GM06990 (cell line): ENCODE results near the gene ABCA1.

Source experiments
- DNase-seq: peaks from one replicate; pipeline ENCODE4 v3.0.0-alpha.2; 2011; ENCODE audit not compliant: insufficient read length; ENCODE audit errors: extremely low read depth
- H3K27me3 ChIP-seq: replicated peaks from 2 replicates; pipeline ENCODE4 v1.6.0; 2011; ENCODE audit warnings: low read length; ENCODE audit not compliant: control insufficient read depth, insufficient read depth
- H3K36me3 ChIP-seq: 2 replicates; pipeline ENCODE4 v1.5.1; 2011; ENCODE audit warnings: low read length; ENCODE audit not compliant: control insufficient read depth, insufficient read depth
- H3K4me3 ChIP-seq: replicated peaks from 2 replicates; pipeline ENCODE4 v1.5.1; 2011; ENCODE audit warnings: low read depth, mild to moderate bottlenecking, control low read depth, low read length
- TF ChIP-seq, protein P1 (sequence below): IDR thresholded peaks from 2 replicates; pipeline ENCODE4 v1.5.1; 2011; ENCODE audit warnings: low read length, control low read depth, mild to moderate bottlenecking, inconsistent platforms; ENCODE audit not compliant: insufficient read depth, poor library complexity, severe bottlenecking

Gene ABCA1

GRCh38 chr9:104795082-104795481, 132.9 kb downstream of the ABCA1 start:
- Histone ChIP-seq H3K4me3 (no peak overlapping the region), H3K27me3 (no peaks in the 10 kb centered on the region; the same call in 1 of the 2 replicates), H3K36me3 (no peaks in the 10 kb centered on the region)
- DNase-seq, result no peak
- TF ChIP-seq, protein P1, sequence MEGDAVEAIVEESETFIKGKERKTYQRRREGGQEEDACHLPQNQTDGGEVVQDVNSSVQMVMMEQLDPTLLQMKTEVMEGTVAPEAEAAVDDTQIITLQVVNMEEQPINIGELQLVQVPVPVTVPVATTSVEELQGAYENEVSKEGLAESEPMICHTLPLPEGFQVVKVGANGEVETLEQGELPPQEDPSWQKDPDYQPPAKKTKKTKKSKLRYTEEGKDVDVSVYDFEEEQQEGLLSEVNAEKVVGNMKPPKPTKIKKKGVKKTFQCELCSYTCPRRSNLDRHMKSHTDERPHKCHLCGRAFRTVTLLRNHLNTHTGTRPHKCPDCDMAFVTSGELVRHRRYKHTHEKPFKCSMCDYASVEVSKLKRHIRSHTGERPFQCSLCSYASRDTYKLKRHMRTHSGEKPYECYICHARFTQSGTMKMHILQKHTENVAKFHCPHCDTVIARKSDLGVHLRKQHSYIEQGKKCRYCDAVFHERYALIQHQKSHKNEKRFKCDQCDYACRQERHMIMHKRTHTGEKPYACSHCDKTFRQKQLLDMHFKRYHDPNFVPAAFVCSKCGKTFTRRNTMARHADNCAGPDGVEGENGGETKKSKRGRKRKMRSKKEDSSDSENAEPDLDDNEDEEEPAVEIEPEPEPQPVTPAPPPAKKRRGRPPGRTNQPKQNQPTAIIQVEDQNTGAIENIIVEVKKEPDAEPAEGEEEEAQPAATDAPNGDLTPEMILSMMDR, result no peak

DNA sequence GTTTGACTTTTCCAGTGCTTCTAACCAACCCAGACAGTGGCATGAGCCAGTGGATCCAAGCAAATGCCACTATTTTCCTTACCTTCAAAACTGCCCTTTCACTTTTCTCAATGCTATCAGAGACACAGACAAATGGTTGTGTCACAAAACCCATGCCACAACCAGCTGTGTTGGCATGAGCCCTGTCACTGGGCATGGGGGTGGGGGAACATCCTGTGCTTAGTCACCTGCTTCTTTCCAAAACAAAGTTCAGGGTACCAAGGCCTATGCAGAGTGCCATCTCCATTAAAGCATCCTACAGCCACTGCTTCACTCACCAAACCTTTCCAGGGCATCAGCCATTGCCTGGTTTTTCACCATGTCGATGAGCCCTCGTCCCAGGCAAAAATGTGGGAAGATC, 133.9 kb downstream of the ABCA1 start:
- Histone ChIP-seq H3K4me3 (no peak overlapping the region), H3K27me3 (no peaks in the 10 kb centered on the region; the same call in 1 of the 2 replicates), H3K36me3 (no peaks in the 10 kb centered on the region)
- TF ChIP-seq, protein P1, result no peak
- DNase-seq, result no peak

DNA sequence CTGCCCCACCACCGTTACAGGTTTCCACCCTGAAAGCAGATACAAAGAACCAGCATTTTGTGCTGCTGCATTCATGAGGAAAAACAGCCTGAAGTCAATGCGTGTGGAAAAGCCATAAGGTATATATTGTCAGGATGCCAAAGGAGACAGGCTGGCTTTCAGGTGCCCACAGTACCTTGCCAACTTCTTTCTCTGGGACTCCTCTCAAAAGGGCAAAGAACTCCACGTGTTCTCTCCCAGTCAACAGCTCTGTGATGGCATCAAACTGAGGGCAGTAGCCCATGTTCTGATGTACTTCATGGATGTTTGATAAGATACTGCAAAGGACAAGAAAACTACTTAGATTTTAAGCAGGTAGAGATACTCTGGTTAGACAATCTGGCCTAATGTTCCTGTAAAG, 139.7 kb downstream of the ABCA1 start:
- TF ChIP-seq, protein P1, result no peak
- no peak for DNase-seq
- Histone ChIP-seq H3K27me3 (no peaks in the 10 kb centered on the region), H3K4me3 (no peak overlapping the region), H3K36me3 (no peaks in the 10 kb centered on the region)

DNA sequence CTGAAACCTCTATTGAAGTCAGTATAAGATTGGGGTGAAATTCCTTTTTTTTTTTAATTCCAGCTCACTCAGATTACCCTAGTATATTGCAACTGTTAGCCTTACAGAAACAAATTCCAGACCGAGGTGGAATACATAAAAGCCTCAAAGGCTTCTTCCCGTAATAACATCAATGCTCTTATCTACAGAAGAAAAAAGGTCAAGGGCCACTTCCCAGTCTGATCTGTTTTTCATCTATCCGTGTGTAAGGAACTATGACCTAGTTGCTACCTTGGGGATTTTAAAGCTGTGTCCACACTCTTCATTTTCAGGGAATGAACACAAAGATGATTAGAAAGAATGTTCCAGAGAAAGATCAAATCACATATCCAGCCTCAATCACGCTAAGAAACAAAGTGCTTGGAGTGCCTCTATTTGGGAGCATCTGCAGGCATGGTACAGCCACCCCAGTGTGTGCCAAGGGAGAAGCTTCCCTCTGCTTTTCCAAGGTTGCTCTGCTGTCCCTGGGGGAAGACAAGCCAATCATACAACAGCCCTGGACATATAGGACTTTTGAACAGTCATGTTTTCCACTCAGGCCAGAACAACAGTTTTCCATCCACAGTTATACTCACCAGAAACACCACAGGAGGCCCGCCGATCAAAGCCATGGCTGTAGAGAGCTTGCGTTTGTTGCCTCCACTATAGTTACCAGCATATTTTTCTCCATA, 140.5 kb downstream of the ABCA1 start:
- no peaks in the 10 kb centered on the region for H3K36me3 ChIP-seq
- TF ChIP-seq, protein P1, result no peak
- no peak overlapping the region for H3K4me3 ChIP-seq
- no peak for DNase-seq
- H3K27me3 ChIP-seq, result no peaks in the 10 kb centered on the region

DNA sequence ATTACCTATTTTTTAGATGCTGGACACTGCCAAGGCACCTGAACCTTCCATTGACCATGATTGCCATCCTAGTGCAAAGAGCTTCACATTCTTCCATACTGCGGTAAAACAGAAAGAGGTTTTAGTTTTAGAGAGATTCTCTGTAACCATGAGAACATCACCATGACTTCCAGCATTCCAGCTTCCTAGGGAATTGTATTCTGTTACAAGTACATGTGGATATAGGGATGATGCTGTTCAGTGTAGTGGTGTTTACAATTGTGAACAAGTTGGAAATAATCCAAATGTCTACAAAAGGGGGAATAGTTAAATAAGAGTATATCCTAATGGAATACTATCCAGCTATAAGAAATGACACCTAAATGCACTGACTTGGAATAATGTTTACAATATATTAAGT, 141.7 kb downstream of the ABCA1 start:
- Histone ChIP-seq H3K27me3 (no peaks in the 10 kb centered on the region), H3K36me3 (no peaks in the 10 kb centered on the region), H3K4me3 (no peak overlapping the region)
- DNase-seq, result no peak
- TF ChIP-seq, protein P1, result no peak

GRCh38 chr9:104784098-104784497, 143.9 kb downstream of the ABCA1 start:
- DNase-seq, result no peak
- TF ChIP-seq, protein P1, result no peak
- Histone ChIP-seq H3K27me3 (no peaks in the 10 kb centered on the region), H3K4me3 (no peak overlapping the region), H3K36me3 (no peaks in the 10 kb centered on the region)
